Heart left ventricle (tissue), 16 donors: Measurements from ENCODE around the gene CSTF3. TPM values are rescaled to one million over a fixed set of nuclear protein-coding genes. Genes with fewer than 3 reads are reported as not detected.

Experiments
- ATAC-seq, 4 donors: fragments of 200-7000 bp; cut with Tn5 transposase; one replicate each; pipeline ENCODE4 v1.9.1; 2020 to 2022; ENCODE audit warnings: moderate library complexity in 4 of 4, mild to moderate bottlenecking in 3 of 4, moderate number of reproducible peaks in 1 of 4
- DNase-seq, 5 donors: peaks; one replicate each; pipeline ENCODE4 v3.0.0-alpha.2; 2020
- H3K27ac ChIP-seq, 12 donors: fragments of 200-600 bp; sonication (generic) in 4 of 12; one replicate each; pipeline versions ENCODE4 v1.5.0 to v1.8.0; 2016 to 2022; ENCODE audit warnings: mild to moderate bottlenecking in 2 of 12
- H3K27me3 ChIP-seq, 9 donors: fragments of 200-600 bp; sonication (generic) in 2 of 9; one replicate each; pipeline versions ENCODE4 v1.5.1 to v1.8.0; 2016 to 2022; ENCODE audit warnings: mild to moderate bottlenecking in 3 of 9
- H3K36me3 ChIP-seq, 9 donors: fragments of 200-600 bp; sonication (generic) in 2 of 9; one replicate each; pipeline versions ENCODE4 v1.5.0 to v1.8.0; 2018 to 2022; ENCODE audit warnings: mild to moderate bottlenecking in 2 of 9
- H3K4me1 ChIP-seq, 12 donors: fragments of 200-600 bp; sonication (generic) in 4 of 12; one replicate each; pipeline versions ENCODE4 v1.5.0 to v1.8.0; 2016 to 2022; ENCODE audit warnings: mild to moderate bottlenecking in 3 of 12
- H3K4me3 ChIP-seq, 12 donors: fragments of 200-600 bp; sonication (generic) in 4 of 12; one replicate each; pipeline versions ENCODE4 v1.5.0 to v1.8.0; 2017 to 2022; ENCODE audit warnings: mild to moderate bottlenecking in 9 of 12, moderate library complexity in 4 of 12
- H3K9me3 ChIP-seq, 12 donors: fragments of 200-600 bp; sonication (generic) in 4 of 12; one replicate each; pipeline versions ENCODE4 v1.5.0 to v1.8.0; 2016 to 2022; ENCODE audit warnings: mild to moderate bottlenecking in 1 of 12
- CTCF ChIP-seq, 12 donors: fragments of 200-600 bp; sonication (generic) in 4 of 12; IDR thresholded peaks; one replicate each; pipeline versions ENCODE4 v1.5.0 to v1.8.0; 2018 to 2022; ENCODE audit warnings: antibody characterized with exemption in 12 of 12, mild to moderate bottlenecking in 5 of 12
- POLR2A ChIP-seq, 2 donors: fragments of 450-650 bp; IDR thresholded peaks; one replicate each; pipeline ENCODE4 v1.6.1; 2017; ENCODE audit warnings: antibody characterized with exemption in 2 of 2, mild to moderate bottlenecking in 2 of 2, moderate library complexity in 2 of 2
- WGBS, 4 donors: extraction: QIAGEN DNeasy Blood & Tissue Kit in 2 of 4; methylation state at CpG; one replicate each; pipeline versions ENCODE4 v1.1.5 to v1.1.7; 2013 to 2018; 5-methylcytosine and 5-hydroxymethylcytosine counted together
- intact Hi-C, 10 donors: fragments of 100-400 bp; cut with DNase I; formaldehyde crosslinking; loops; one replicate each; pipeline versions ENCODE4 v1.11.1 to v1.14.2; 2022
- polyA plus RNA-seq, 2 donors: library from polyadenylated mRNA; stranded (reverse); fragments of 200-250 nt; gene quantifications; one replicate each; pipeline ENCODE4 v1.2.3, GENCODE V29; 2013
- total RNA-seq, 9 donors: library from RNA; depleted of rRNA in 2 of 9; stranded (reverse); fragments of >200 nt in 2 of 9; fragmentation: NEBNext Ultra II Directional in 3 of 9; extraction: Animal tissue kit (Norgen Biotek cat#: 25700) in 3 of 9; gene quantifications; one replicate each; pipeline versions ENCODE4 v1.1.0 to v1.2.4, GENCODE V29; 2016 to 2023
- donor health status: ischemic (EF 13 %, LVEDD 7.1; RV severe dilation, severe dysfunction).
- donor health status: healthy with polysubstance abuse.
- donor health status: DM: no; HTN: yes; CAD: no.
- donor health status: DM: no; HTN: no; CAD: no.
- donor health status: ischemic (EF 25% LVEDD 6.9; RV normal size, moderate dysfunction).
- donor health status: ischemic (EF 25% LVEDD 5.7; RV mildly dilated, moderate dysfunction).
- donor health status: healthy.
- donor health status: DM: yes; HTN: yes; CAD: no.
- donor health status: ischemic (EF 35%, LVEDD 5.7; RV mildly dilated, moderate dysfunction).
- donor health status: nonischemic (EF 11% LVEDD 7.7; RV severe dilation, severe dysfunction).
- donor health status: DM: yes; HTN: yes; CAD: no.
- donor health status: PGD.
- donor health status: ischemic (EF 29% LVEDD 5.4; RV normal size, mild dysfunction).
- donor health status: nonischemic (EF 23%, LVEDD 6.1; RV moderate dilation, normal function).

The CSTF3 gene
- total and polyA plus RNA-seq, 11 donors: 5.9 to 23.6 (median 13.2) TPM

DNA sequence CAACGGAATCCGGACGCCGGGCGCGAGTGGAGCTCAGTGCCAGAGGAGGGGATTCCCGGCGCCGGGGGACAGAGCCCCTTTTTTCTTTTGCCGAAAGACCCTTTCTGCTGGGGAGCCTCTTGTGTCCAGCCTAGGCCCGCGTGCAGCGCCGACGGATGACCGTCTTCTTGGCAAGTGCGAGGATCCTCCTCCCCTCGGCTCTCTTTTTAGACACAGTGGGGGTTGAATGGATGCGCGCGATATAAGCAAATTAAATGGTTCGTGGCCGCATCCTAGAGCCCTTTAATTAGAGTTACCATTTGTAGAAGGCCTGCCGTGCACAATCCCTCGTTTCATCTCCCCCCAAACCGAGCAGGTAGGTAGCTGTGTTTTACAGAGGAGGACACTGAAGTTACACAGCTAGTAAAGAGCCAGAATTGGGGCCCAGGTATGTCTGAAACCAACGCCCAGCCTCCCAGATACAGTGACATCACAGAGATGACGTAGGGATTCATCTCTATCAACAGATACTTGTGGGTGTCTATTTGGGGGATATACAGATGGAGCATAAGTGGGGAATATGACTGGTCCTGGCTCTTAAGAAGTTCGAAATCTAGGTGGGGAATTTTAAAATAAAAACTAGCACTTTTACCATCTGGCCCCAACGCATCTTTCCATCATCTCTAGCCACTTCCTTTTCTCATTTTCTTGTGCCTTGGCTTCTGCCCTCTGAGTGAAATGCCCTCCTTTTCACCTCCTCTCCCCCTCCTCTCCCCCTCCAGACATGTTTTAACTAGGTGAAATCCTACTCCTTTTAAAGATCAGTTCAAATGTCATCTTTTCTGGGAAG lies 121.0 kb downstream of the CSTF3 start:
- Histone ChIP-seq H3K9me3 (no peaks in the 10 kb centered on the region), H3K4me1 (peaks cover 0 to 25% (median 8%) of the 10 kb centered on the region in 12 donors), H3K4me3 (peak overlapping the region; percentile 70 to 99 (median 86)), H3K27me3 (no peaks in the 10 kb centered on the region), H3K36me3 (peaks cover 0 to 20% (median 7%) of the 10 kb centered on the region in 9 donors), H3K27ac (peak overlapping the region; percentile 86 to 99 (median 98))
- no peak for TF ChIP-seq CTCF (IDR thresholded peaks at IDR 0.05)
- TF ChIP-seq POLR2A (IDR thresholded peaks at IDR 0.05): no peak
- no peak for DNase-seq
- intact Hi-C loops: no loop called here
- ATAC-seq: peak; percentile 8 to 27 (median 18)
- 5 to 8% (median 6%) methylated on average over 21 to 30 of the region's 30 CpGs for WGBS, 4 donors

- Histone ChIP-seq H3K27ac (peak within 1 kb of the TSS; percentile 86 to 99 (median 98)), H3K36me3 (peaks cover 0 to 12% (median 6%) of the 10 kb centered on the region in 9 donors), H3K27me3 (no peaks in the 10 kb centered on the region), H3K9me3 (no peaks in the 10 kb centered on the region), H3K4me1 (peaks cover 0 to 25% (median 8%) of the 10 kb centered on the region in 12 donors), H3K4me3 (peak within 1 kb of the TSS; percentile 70 to 99 (median 86))
- DNase-seq: peak; percentile 89 to 97 (median 94)
- peak in 2 of 12 donors; percentile 3 to 21 for TF ChIP-seq CTCF (IDR thresholded peaks at IDR 0.05)
- peak in 1 of 2 donors; percentile 39 for TF ChIP-seq POLR2A (IDR thresholded peaks at IDR 0.05)
- intact Hi-C loops: loop anchor here in 3 of 10 donors (5.0 to 10.0 kb wide), 3 partner anchors 123 to 147 kb away; partner anchors contain the start of genes QSER1 (in 2 of the 3) and CSTF3 (in 1 of the 3)
- peak; percentile 90 to 97 (median 95) for ATAC-seq
- WGBS, 4 donors: 0 to 1% (median 0%) methylated on average over 41 to 84 of the region's 84 CpGs
These were observed 121.8 kb downstream of the CSTF3 start, which contains the start of gene TCP11L1 for GRCh38 chr11:33039274-33040032. Gene TCP11L1 (plus strand): TSS chr11:33039572. CDS start chr11:33043774, 4,202 bp downstream.

DNA sequence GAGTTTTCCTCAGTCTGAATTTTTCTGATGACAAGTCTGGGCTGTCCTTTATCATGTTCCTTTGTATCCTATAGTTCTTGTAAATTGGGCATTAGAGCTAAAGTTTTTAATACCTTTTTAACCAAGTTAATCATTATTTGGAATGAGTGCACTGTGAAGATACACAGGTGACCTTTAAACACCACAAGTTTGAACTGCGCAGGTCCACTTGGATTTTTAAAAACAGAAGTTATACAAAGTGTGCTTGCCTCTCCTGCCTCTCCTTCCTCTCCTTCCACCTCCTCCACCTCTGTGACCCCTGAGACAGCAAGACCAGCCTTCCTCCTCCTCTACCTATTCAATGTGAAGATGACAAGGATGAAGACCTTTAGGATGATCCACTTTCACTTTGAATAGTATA lies 126.3 kb downstream of the CSTF3 start:
- TF ChIP-seq CTCF (IDR thresholded peaks at IDR 0.05) (no peak), POLR2A (IDR thresholded peaks at IDR 0.05) (no peak)
- no peaks in the 10 kb centered on the region for H3K27me3 ChIP-seq
- intact Hi-C loops: loop anchor here in 3 of 10 donors (5.0 to 10.0 kb wide), 3 partner anchors 127 to 143 kb away; partner anchors contain the start of genes QSER1 (in 2 of the 3) and CSTF3 (in 1 of the 3)
- H3K36me3 ChIP-seq: no peaks in the 10 kb centered on the region
- no peak overlapping the region for H3K27ac ChIP-seq
- H3K4me3 ChIP-seq: no peak overlapping the region
- DNase-seq: no peak
- peaks cover 0 to 5% (median 0%) of the 10 kb centered on the region in 12 donors for H3K4me1 ChIP-seq
- 91 to 98% (median 95%) methylated on average over 1 of the region's 1 CpG for WGBS, 4 donors
- no peaks in the 10 kb centered on the region for H3K9me3 ChIP-seq
- ATAC-seq: no peak

Other genes with a start within 250 kb of the CSTF3 start
- gene DEPDC7, start 145.6 kb downstream of the CSTF3 start, total RNA-seq: 1 to 10 TPM in 1 of 9 donors, under 1 TPM in 5, not detected in 3; 0.12 to 1.0 (median 0.51) TPM
- gene DEPDC7, start 145.6 kb downstream of the CSTF3 start, polyA plus RNA-seq: under 1 TPM; 0.17 to 0.38 TPM
- 10 to 100 TPM in 4 of 9 donors, 1 to 10 TPM in 5; 4.8 to 13.9 (median 9.6) TPM for gene TCP11L1, start 121.9 kb downstream of the CSTF3 start, total RNA-seq
- gene TCP11L1, start 121.9 kb downstream of the CSTF3 start, polyA plus RNA-seq: 1 to 10 TPM; 3.1 to 5.3 TPM
- gene HIPK3, start 95.9 kb upstream of the CSTF3 start, total RNA-seq: 100 to 1,000 TPM; 207 to 298 (median 257) TPM
- gene HIPK3, start 95.9 kb upstream of the CSTF3 start, polyA plus RNA-seq: 10 to 100 TPM; 26.3 to 36.4 TPM
- under 1 TPM; 0.05 to 0.98 (median 0.19) TPM for gene KIAA1549L, start 214.6 kb upstream of the CSTF3 start, total RNA-seq
- under 1 TPM; 0.04 to 0.06 TPM for gene KIAA1549L, start 214.6 kb upstream of the CSTF3 start, polyA plus RNA-seq